MCF 10A (cell line): ENCODE data around the gene GABARAPL1. TPM values are rescaled to one million over a fixed set of nuclear protein-coding genes. Genes with fewer than 3 reads are reported as not detected.

ENCODE experiments used
- BruUV-seq: library from RNA; stranded (reverse); fragments of 400-500 nt; replicated peaks from 2 replicates; lab custom pipeline; 2021; lab: Mats Ljungman, UMichigan
- CTCF ChIA-PET: fragments of 300-600 bp; sonication (Branson Sonifier 250); formaldehyde crosslinking; extraction: SDS; loops from one replicate; lab custom pipeline; 2021; ENCODE audit warnings: antibody characterized with exemption, inconsistent platforms; lab: Yijun Ruan, JAX
- POLR2A ChIA-PET: fragments of 300-600, 350-650 bp; sonication (Branson Sonifier 250); formaldehyde crosslinking; extraction: SDS; loops from one replicate; lab custom pipeline; 2020; ENCODE audit warnings: antibody characterized with exemption, inconsistent platforms; lab: Yijun Ruan, JAX
- DNase-seq: peaks from one replicate; pipeline ENCODE4 v3.0.0-alpha.2; 2018; ENCODE audit not compliant: unreplicated experiment
- H3K27ac Mint-ChIP-seq: one replicate; pipeline ENCODE4 v1.8.0; 2022; ENCODE audit warnings: mild to moderate bottlenecking, low read depth, mixed read lengths; ENCODE audit not compliant: unreplicated experiment
- H3K27me3 Mint-ChIP-seq: one replicate; pipeline ENCODE4 v1.8.0; 2022; ENCODE audit warnings: mixed read lengths; ENCODE audit not compliant: insufficient read depth, unreplicated experiment
- H3K36me3 Mint-ChIP-seq: one replicate; pipeline ENCODE4 v1.8.0; 2022; ENCODE audit warnings: mild to moderate bottlenecking, moderate library complexity, mixed read lengths; ENCODE audit not compliant: insufficient read depth, unreplicated experiment
- H3K4me1 Mint-ChIP-seq: one replicate; pipeline ENCODE4 v1.8.0; 2022; ENCODE audit warnings: mixed read lengths; ENCODE audit not compliant: insufficient read depth, unreplicated experiment
- H3K4me3 Mint-ChIP-seq: one replicate; pipeline ENCODE4 v1.8.0; 2022; ENCODE audit warnings: mild to moderate bottlenecking, moderate library complexity, mixed read lengths; ENCODE audit not compliant: unreplicated experiment
- H3K9me3 Mint-ChIP-seq: one replicate; pipeline ENCODE4 v1.8.0; 2022; ENCODE audit warnings: mixed read lengths; ENCODE audit not compliant: unreplicated experiment
- CTCF ChIP-seq: fragments of 200-600 bp; IDR thresholded peaks from one replicate; pipeline ENCODE4 v1.8.0; 2022; ENCODE audit warnings: antibody characterized with exemption, mild to moderate bottlenecking; ENCODE audit not compliant: unreplicated experiment
- intact Hi-C: fragments of 100-400 bp; cut with micrococcal nuclease; formaldehyde crosslinking; loops from 2 replicates; pipeline ENCODE4 v1.14.1; 2022
- total RNA-seq: library from RNA; stranded (reverse); gene quantifications from 2 replicates; pipeline ENCODE4 v1.2.3, GENCODE V29; 2022

GABARAPL1 gene
- total RNA-seq, 1 experiment from 2014 or later: 19.7 TPM

- Mint-ChIP-seq H3K4me1 (peaks cover 21% of the 10 kb centered on the region), H3K4me3 (peak overlapping the region; percentile 88), H3K36me3 (peaks cover 7% of the 10 kb centered on the region), H3K27me3 (no peaks in the 10 kb centered on the region), H3K9me3 (no peaks in the 10 kb centered on the region), H3K27ac (peak overlapping the region; percentile 99)
- intact Hi-C loops: loop anchor here (5.0 to 10.0 kb wide), 3 partner anchors 187 to 506 kb away; partner anchors contain the start of gene CLEC2B
- DNase-seq: no peak
- CTCF ChIA-PET: interaction anchor here (0.9 to 1.3 kb wide), 3 partner anchors 16 to 50 kb away, joined by 3 to 6 read pairs (median 4); no protein-coding TSS in a partner anchor
- POLR2A ChIA-PET: interaction anchor here (1.3 to 5.0 kb wide), 5 partner anchors 20 to 344 kb away, joined by 3 to 38 read pairs (median 4); no protein-coding TSS in a partner anchor
- no peak for TF ChIP-seq CTCF
- BruUV-seq: no TSS peak
These were observed 1.4 kb upstream of the GABARAPL1 start for GRCh38 chr12:10211101-10211939.

GRCh38 chr12:10211940-10212738, 538 bp upstream of the GABARAPL1 start:
- peak overlapping the region; percentile 99 for H3K27ac Mint-ChIP-seq
- CTCF ChIA-PET: interaction anchor here (0.7 kb wide), 1 partner anchor 178 kb away, joined by 3 read pairs; no protein-coding TSS in a partner anchor
- BruUV-seq: TSS peak; percentile 78
- no peaks in the 10 kb centered on the region for H3K27me3 Mint-ChIP-seq
- no peak for TF ChIP-seq CTCF
- peaks cover 7% of the 10 kb centered on the region for H3K36me3 Mint-ChIP-seq
- POLR2A ChIA-PET: interaction anchor here (0.7 to 5.0 kb wide), 22 partner anchors 10 to 561 kb away, joined by 3 to 38 read pairs (median 4); partner anchors contain the start of genes KLRC1 and YBX3
- peaks cover 21% of the 10 kb centered on the region for H3K4me1 Mint-ChIP-seq
- H3K4me3 Mint-ChIP-seq: peak overlapping the region; percentile 88
- peak; percentile 98 for DNase-seq
- intact Hi-C loops: loop anchor here (5.0 to 10.0 kb wide), 3 partner anchors 187 to 505 kb away; partner anchors contain the start of gene CLEC2B
- no peaks in the 10 kb centered on the region for H3K9me3 Mint-ChIP-seq

GRCh38 chr12:10213168-10214135, 775 bp downstream of the GABARAPL1 start:
- Mint-ChIP-seq H3K27me3 (no peaks in the 10 kb centered on the region), H3K4me3 (peak overlapping the region; percentile 88), H3K27ac (peak overlapping the region; percentile 99), H3K4me1 (peaks cover 21% of the 10 kb centered on the region), H3K36me3 (peaks cover 12% of the 10 kb centered on the region), H3K9me3 (no peaks in the 10 kb centered on the region)
- TF ChIP-seq CTCF: no peak
- CTCF ChIA-PET: interaction anchor here (0.9 to 1.6 kb wide), 6 partner anchors 23 to 203 kb away, joined by 3 to 9 read pairs (median 3); partner anchors contain the start of gene CLEC12B
- intact Hi-C loops: loop anchor here (5.0 to 10.0 kb wide), 3 partner anchors 189 to 504 kb away; partner anchors contain the start of gene CLEC2B
- POLR2A ChIA-PET: interaction anchor here (0.6 to 5.0 kb wide), 25 partner anchors 8 to 1569 kb away, joined by 3 to 38 read pairs (median 5); partner anchors contain the start of genes KLRC2 and YBX3
- peak; percentile 75 for DNase-seq
- TSS peak; percentile 43 for BruUV-seq
